Dedifferentiated amniotic fluid mesenchymal stem cell (primary cell): ENCODE results near the gene CCNYL1.

ENCODE experiments used
- DNase-seq: peaks from one replicate; pipeline ENCODE4 v3.0.0-alpha.2; 2016; ENCODE audit errors: extremely low spot score

CCNYL1 gene

DNA sequence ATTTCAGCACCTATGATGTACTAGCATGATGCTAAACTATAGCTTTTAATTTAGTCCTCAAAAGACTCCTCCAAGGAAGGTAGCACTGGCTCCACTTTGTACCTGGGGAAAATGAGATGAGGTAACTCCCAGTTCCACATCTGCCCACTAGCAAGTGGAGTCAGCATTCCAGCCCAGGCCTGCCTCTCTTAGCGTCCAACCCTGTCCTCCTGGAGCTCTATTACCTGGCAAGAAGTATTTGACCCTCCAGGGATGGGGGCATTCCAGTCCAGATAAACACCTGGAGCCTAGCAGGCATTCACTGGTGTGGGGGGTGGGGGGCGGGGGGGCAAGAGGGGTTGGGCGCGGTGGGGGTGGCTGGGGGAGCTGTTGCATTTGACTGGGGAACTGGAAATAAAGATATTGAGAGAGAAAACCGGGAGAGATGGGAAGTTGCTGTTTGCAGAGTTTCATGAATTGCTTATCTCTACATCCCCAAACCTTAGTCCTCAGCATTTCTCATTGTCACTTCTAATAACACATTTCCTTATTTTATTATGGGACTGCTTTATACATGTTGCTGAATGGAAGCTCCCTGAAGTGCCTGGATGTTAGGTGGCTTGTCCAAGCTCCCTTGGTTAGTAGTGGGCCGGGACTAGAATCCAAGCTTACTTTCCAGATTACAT, 80.3 kb downstream of the CCNYL1 start:
- DNase-seq, result no peak

DNA sequence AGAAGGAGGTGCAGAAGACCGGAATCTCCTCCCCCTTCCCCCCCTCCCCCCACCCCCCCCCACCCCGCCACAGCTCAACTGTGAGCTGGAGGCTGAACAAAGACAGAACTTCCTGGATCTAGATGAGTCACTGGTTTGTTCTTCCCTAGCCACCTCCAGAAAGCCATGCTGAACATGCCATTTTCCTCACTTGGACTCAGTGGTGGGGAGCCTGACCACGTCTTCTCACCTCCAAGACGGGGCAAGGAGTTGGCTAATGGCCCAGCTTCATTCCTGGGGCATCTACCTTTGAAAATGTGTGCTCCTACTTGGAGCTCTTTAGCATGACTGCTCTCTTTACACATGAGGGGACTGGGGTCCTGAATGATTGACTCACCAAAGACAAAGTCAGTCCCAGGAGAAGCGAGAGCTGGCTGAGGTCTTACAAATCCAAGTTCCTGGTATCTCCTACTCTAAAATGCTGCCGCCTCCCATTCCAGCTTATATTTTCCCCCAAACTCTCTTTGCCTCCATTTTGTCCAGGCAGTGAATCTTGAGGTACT, 80.9 kb downstream of the CCNYL1 start:
- no peak for DNase-seq

DNA sequence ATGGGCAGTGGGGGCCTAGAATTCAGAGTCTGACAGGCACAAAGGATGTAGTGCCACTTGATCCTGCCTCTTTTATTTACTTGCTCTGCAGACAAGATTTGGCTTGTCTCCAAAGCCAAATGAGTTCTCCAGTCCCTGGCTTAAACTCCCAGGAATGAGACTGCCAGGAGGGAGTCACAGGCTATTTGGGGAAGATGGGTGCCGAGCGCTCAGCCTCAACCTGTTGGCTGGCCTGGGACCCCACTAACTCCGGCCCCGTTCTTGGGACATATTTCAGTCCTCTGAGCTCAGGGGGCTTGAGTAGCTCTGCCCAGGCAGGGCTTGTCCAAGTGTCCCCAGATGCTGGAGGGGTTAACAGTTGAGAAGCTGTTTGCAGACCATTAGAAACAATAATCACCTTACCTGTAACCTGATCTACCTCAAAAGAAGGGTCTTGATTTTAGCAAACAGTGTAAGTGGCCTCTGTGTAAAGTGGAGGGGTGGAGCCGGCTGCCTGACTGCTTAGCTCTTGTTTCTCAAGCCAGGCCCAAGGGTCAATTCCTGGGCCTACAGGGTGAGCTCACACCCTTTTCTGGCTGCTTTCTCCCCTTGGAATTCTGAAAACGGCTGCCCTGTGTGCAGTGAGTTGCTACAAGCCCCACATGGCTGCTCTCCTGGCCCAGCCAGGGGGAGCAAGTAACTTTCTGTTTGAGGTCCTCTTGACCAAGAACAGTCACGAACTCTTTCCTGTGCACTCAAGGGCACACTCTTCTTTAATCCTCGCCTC, 85.3 kb downstream of the CCNYL1 start:
- no peak for DNase-seq

DNA sequence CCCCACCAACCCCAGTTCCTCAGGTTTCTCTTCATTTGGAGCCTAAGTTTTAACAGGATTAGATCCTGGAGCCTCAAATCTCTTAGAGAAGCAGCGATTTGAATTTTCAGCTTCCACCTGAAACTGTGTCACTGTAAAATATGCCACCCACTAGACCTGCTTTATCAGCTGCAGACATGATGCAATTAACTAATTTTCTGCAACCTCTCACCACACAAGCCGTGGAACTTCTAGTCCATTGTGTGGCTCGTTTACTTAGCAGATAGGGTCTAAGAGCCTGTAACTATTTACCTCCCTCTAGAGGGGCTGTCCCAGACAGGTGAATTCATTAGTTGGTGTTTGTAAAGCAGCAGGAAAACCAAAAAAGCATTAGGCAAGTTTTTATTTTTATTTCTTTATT, 89.8 kb downstream of the CCNYL1 start:
- DNase-seq, result no peak

- no peak for DNase-seq
These were observed 91.2 kb downstream of the CCNYL1 start for GRCh38 chr2:207802650-207803049.
